Neuron (in vitro differentiated cells): Measurements from ENCODE around the gene NTSR1.

Experiments used
- H2AFZ ChIP-seq: one replicate; pipeline ENCODE4 v1.6.1; 2013; ENCODE audit warnings: low read depth, mild to moderate bottlenecking, inconsistent platforms, low read length, moderate library complexity
- H3K27me3 ChIP-seq: one replicate; pipeline ENCODE4 v1.6.1; 2013; ENCODE audit warnings: low read length; ENCODE audit not compliant: insufficient read depth
- H3K36me3 ChIP-seq: one replicate; pipeline ENCODE4 v1.6.1; 2013; ENCODE audit warnings: low read length; ENCODE audit not compliant: insufficient read depth
- H3K4me1 ChIP-seq: one replicate; pipeline ENCODE4 v1.6.1; 2013; ENCODE audit warnings: low read length; ENCODE audit not compliant: insufficient read depth
- H3K4me3 ChIP-seq: 2 replicates; pipeline ENCODE4 v1.5.1; 2013; ENCODE audit warnings: mild to moderate bottlenecking, low read length, moderate library complexity
- H3K9me3 ChIP-seq: one replicate; pipeline ENCODE4 v1.6.1; 2013; ENCODE audit warnings: low read length

NTSR1 gene

GRCh38 chr20:62666736-62667529, 41.7 kb upstream of the NTSR1 start:
- no peak overlapping the region for H3K4me3 ChIP-seq
- H3K27me3 ChIP-seq = peaks cover 25% of the 10 kb centered on the region

GRCh38 chr20:62667530-62668440, 40.9 kb upstream of the NTSR1 start:
- Histone ChIP-seq H3K4me1 (peaks cover 9% of the 10 kb centered on the region), H3K4me3 (no peak overlapping the region), H3K9me3 (no peaks in the 10 kb centered on the region), H2AFZ (no peak overlapping the region), H3K27me3 (peaks cover 21% of the 10 kb centered on the region), H3K36me3 (no peaks in the 10 kb centered on the region)

More at GRCh38 chr20:62666736-62667529, 41.7 kb upstream of the NTSR1 start:
- Histone ChIP-seq H3K4me1 (peaks cover 9% of the 10 kb centered on the region), H3K9me3 (no peaks in the 10 kb centered on the region), H2AFZ (no peak overlapping the region), H3K36me3 (no peaks in the 10 kb centered on the region)

- H3K9me3 ChIP-seq = no peaks in the 10 kb centered on the region
These were observed 40.1 kb upstream of the NTSR1 start for GRCh38 chr20:62668441-62669027.

GRCh38 chr20:62669249-62669648, 39.4 kb upstream of the NTSR1 start:
- Histone ChIP-seq H3K27me3 (peaks cover 10% of the 10 kb centered on the region), H3K4me3 (no peak overlapping the region), H3K4me1 (no peaks in the 10 kb centered on the region), H3K9me3 (no peaks in the 10 kb centered on the region), H2AFZ (no peak overlapping the region), H3K36me3 (no peaks in the 10 kb centered on the region)

More at GRCh38 chr20:62668441-62669027, 40.1 kb upstream of the NTSR1 start:
- no peaks in the 10 kb centered on the region for H3K36me3 ChIP-seq
- H3K4me1 ChIP-seq = peaks cover 4% of the 10 kb centered on the region
- no peak overlapping the region for H2AFZ ChIP-seq
- no peak overlapping the region for H3K4me3 ChIP-seq
- peaks cover 16% of the 10 kb centered on the region for H3K27me3 ChIP-seq

- Histone ChIP-seq H2AFZ (no peak overlapping the region), H3K9me3 (no peaks in the 10 kb centered on the region), H3K4me3 (no peak overlapping the region), H3K27me3 (peaks cover 10% of the 10 kb centered on the region), H3K36me3 (no peaks in the 10 kb centered on the region), H3K4me1 (no peaks in the 10 kb centered on the region)
These were observed 38.5 kb upstream of the NTSR1 start for GRCh38 chr20:62670156-62670555.

GRCh38 chr20:62670998-62671397, 37.6 kb upstream of the NTSR1 start:
- Histone ChIP-seq H3K4me3 (no peak overlapping the region), H3K9me3 (no peaks in the 10 kb centered on the region), H3K36me3 (no peaks in the 10 kb centered on the region), H3K27me3 (peaks cover 10% of the 10 kb centered on the region), H2AFZ (no peak overlapping the region), H3K4me1 (no peaks in the 10 kb centered on the region)

- no peak overlapping the region for H3K4me3 ChIP-seq
- H3K4me1 ChIP-seq = no peaks in the 10 kb centered on the region
- no peaks in the 10 kb centered on the region for H3K9me3 ChIP-seq
- no peak overlapping the region for H2AFZ ChIP-seq
- peaks cover 7% of the 10 kb centered on the region for H3K27me3 ChIP-seq
- no peaks in the 10 kb centered on the region for H3K36me3 ChIP-seq
These were observed 36.9 kb upstream of the NTSR1 start for GRCh38 chr20:62671765-62672164.

GRCh38 chr20:62674370-62674769, 34.3 kb upstream of the NTSR1 start:
- Histone ChIP-seq H3K9me3 (no peaks in the 10 kb centered on the region), H3K36me3 (no peaks in the 10 kb centered on the region), H2AFZ (no peak overlapping the region), H3K4me1 (no peaks in the 10 kb centered on the region), H3K27me3 (peaks cover 4% of the 10 kb centered on the region), H3K4me3 (no peak overlapping the region)

- Histone ChIP-seq H3K27me3 (peaks cover 4% of the 10 kb centered on the region), H3K36me3 (no peaks in the 10 kb centered on the region), H3K9me3 (no peaks in the 10 kb centered on the region), H3K4me1 (no peaks in the 10 kb centered on the region), H3K4me3 (no peak overlapping the region), H2AFZ (no peak overlapping the region)
These were observed 33.3 kb upstream of the NTSR1 start for GRCh38 chr20:62675156-62675876.

GRCh38 chr20:62675877-62676260, 32.8 kb upstream of the NTSR1 start:
- Histone ChIP-seq H3K4me3 (no peak overlapping the region), H2AFZ (no peak overlapping the region), H3K9me3 (no peaks in the 10 kb centered on the region), H3K36me3 (no peaks in the 10 kb centered on the region), H3K27me3 (peaks cover 4% of the 10 kb centered on the region), H3K4me1 (no peaks in the 10 kb centered on the region)

GRCh38 chr20:62676976-62677375, 31.7 kb upstream of the NTSR1 start:
- Histone ChIP-seq H3K9me3 (no peaks in the 10 kb centered on the region), H3K36me3 (no peaks in the 10 kb centered on the region), H3K4me3 (no peak overlapping the region), H3K4me1 (no peaks in the 10 kb centered on the region), H3K27me3 (peaks cover 4% of the 10 kb centered on the region), H2AFZ (no peak overlapping the region)

GRCh38 chr20:62677678-62678077, 31.0 kb upstream of the NTSR1 start:
- H2AFZ ChIP-seq = no peak overlapping the region
- peaks cover 4% of the 10 kb centered on the region for H3K27me3 ChIP-seq
- peaks cover 2% of the 10 kb centered on the region for H3K9me3 ChIP-seq
- no peaks in the 10 kb centered on the region for H3K36me3 ChIP-seq
- no peak overlapping the region for H3K4me3 ChIP-seq
- no peaks in the 10 kb centered on the region for H3K4me1 ChIP-seq
